SIG-M5 treated with dmso at 0.1 percent for 504 hours (cell line): ENCODE results near the gene IFI27L1.

ENCODE experiments used
- DNase-seq: peaks from one replicate; lab custom pipeline; 2025; ENCODE audit not compliant: unreplicated experiment; lab: John Stamatoyannopoulos, UW

The IFI27L1 gene

GRCh38 chr14:94077823-94078222, 3.3 kb upstream of the IFI27L1 start:
- DNase-seq, result no peak

GRCh38 chr14:94079891-94080620, 1.1 kb upstream of the IFI27L1 start:
- DNase-seq, result no peak

GRCh38 chr14:94081386-94081820, 293 bp downstream of the IFI27L1 start:
- no peak for DNase-seq

GRCh38 chr14:94087891-94088290, 6.8 kb downstream of the IFI27L1 start:
- no peak for DNase-seq

- DNase-seq, result no peak
Measured at GRCh38 chr14:94088516-94088915, 7.4 kb downstream of the IFI27L1 start.

GRCh38 chr14:94089479-94089878, 8.4 kb downstream of the IFI27L1 start:
- DNase-seq, result no peak

GRCh38 chr14:94093418-94093817, 12.3 kb downstream of the IFI27L1 start:
- DNase-seq, result no peak

- DNase-seq, result no peak
Measured at GRCh38 chr14:94097091-94097490, 16.0 kb downstream of the IFI27L1 start.

- DNase-seq, result peak; percentile 15
Measured at GRCh38 chr14:94098326-94098992, 17.3 kb downstream of the IFI27L1 start.

GRCh38 chr14:94099006-94099405, 17.9 kb downstream of the IFI27L1 start:
- DNase-seq, result no peak

- DNase-seq, result no peak
Measured at GRCh38 chr14:94100847-94101246, 19.7 kb downstream of the IFI27L1 start.

- no peak for DNase-seq
Measured at GRCh38 chr14:94101748-94102147, 20.6 kb downstream of the IFI27L1 start.

GRCh38 chr14:94102768-94103482, 21.8 kb downstream of the IFI27L1 start:
- DNase-seq, result no peak

GRCh38 chr14:94103554-94104150, 22.5 kb downstream of the IFI27L1 start:
- no peak for DNase-seq

- no peak for DNase-seq
Measured at GRCh38 chr14:94104731-94105130, 23.6 kb downstream of the IFI27L1 start.

GRCh38 chr14:94109915-94110250, 28.8 kb downstream of the IFI27L1 start:
- no peak for DNase-seq

GRCh38 chr14:94110552-94111181, 29.6 kb downstream of the IFI27L1 start, which contains the start of gene IFI27:
Gene IFI27, plus strand, starts transcription at chr14:94110736.
- no peak for DNase-seq

- DNase-seq, result no peak
Measured at GRCh38 chr14:94111276-94112095, 30.4 kb downstream of the IFI27L1 start.

- DNase-seq, result no peak
Measured at GRCh38 chr14:94112513-94113063, 31.5 kb downstream of the IFI27L1 start.

- no peak for DNase-seq
Measured at GRCh38 chr14:94113073-94113472, 32.0 kb downstream of the IFI27L1 start.
